SH-SY5Y (cell line): ENCODE results near the gene UBAC1.

ENCODE experiments used
- GATA2 ChIP-seq: IDR thresholded peaks from 2 replicates; pipeline ENCODE4 v1.6.1; 2011; ENCODE audit warnings: mild to moderate bottlenecking, low read depth, low read length
- GATA3 ChIP-seq: IDR thresholded peaks from 2 replicates; pipeline ENCODE4 v1.6.1; 2011; ENCODE audit warnings: low read depth, mild to moderate bottlenecking, low read length, moderate library complexity

- TF ChIP-seq GATA2 (no peak), GATA3 (no peak)
Observed at GRCh38 chr9:135901031-135901758, 60.0 kb downstream of the UBAC1 start.
